H1 (cell line): ENCODE results near the gene FAM222B. TPM values are rescaled to one million over a fixed set of nuclear protein-coding genes. Genes with fewer than 3 reads are reported as not detected.

Experiments
- ATF3 ChIP-seq: IDR thresholded peaks from 2 replicates; pipeline ENCODE4 v1.6.1; 2011; ENCODE audit warnings: low read depth, mild to moderate bottlenecking, low read length; ENCODE audit not compliant: insufficient read depth
- BCL11A ChIP-seq, 2 experiments: IDR thresholded peaks; one replicate each; pipeline ENCODE4 v1.6.1; 2011; ENCODE audit warnings: low read depth in 2 of 2, low read length in 2 of 2, mild to moderate bottlenecking in 2 of 2
- CBX5 ChIP-seq: fragments of 300-800, 300-1000 bp; sonication (generic); IDR thresholded peaks from 2 replicates; pipeline ENCODE4 v1.7.1; 2016; ENCODE audit warnings: antibody characterized with exemption, low read length, low read depth
- CHD2 ChIP-seq: IDR thresholded peaks from 2 replicates; pipeline ENCODE4 v1.6.1; 2012; ENCODE audit warnings: low read length, improper control_type of control experiment
- CHD7 ChIP-seq: fragments of 300-600 bp; sonication (generic); IDR thresholded peaks from 2 replicates; pipeline ENCODE4 v1.7.1; 2012; ENCODE audit warnings: low read length, moderate library complexity, mild to moderate bottlenecking, inconsistent platforms; ENCODE audit not compliant: insufficient replicate concordance
- GTF2F1 ChIP-seq: IDR thresholded peaks from 2 replicates; pipeline ENCODE4 v1.6.1; 2012; ENCODE audit warnings: low read depth, low read length, improper control_type of control experiment, borderline replicate concordance
- HDAC2 ChIP-seq, 2 experiments: fragments of 300-600 bp in 1 of 2; sonication (generic) in 1 of 2; IDR thresholded peaks; 2 replicates each; pipeline ENCODE4 v1.6.1; 2011 to 2012; ENCODE audit warnings: low read depth in 2 of 2, low read length in 2 of 2, mild to moderate bottlenecking in 2 of 2, moderate library complexity in 2 of 2, borderline replicate concordance in 1 of 2, inconsistent platforms in 1 of 2
- RFX5 ChIP-seq: IDR thresholded peaks from 2 replicates; pipeline ENCODE4 v1.6.1; 2011; ENCODE audit warnings: low read depth, low read length, improper control_type of control experiment, borderline replicate concordance
- SP2 ChIP-seq: IDR thresholded peaks from 2 replicates; pipeline ENCODE4 v1.6.1; 2012; ENCODE audit warnings: mild to moderate bottlenecking, low read length, inconsistent platforms
- TAF7 ChIP-seq: optimal IDR thresholded peaks from 2 replicates; pipeline ENCODE3; 2011; ENCODE audit warnings: low read depth, mild to moderate bottlenecking, inconsistent platforms, low read length, moderate library complexity, borderline replicate concordance
- YY1 ChIP-seq: IDR thresholded peaks from 2 replicates; pipeline ENCODE4 v1.6.1; 2011; ENCODE audit warnings: low read depth, mild to moderate bottlenecking, low read length
- polyA plus RNA-seq, 7 experiments: library from polyadenylated mRNA; depleted of rRNA in 3 of 7; stranded (reverse) in 5 of 7; unstranded in 2 of 7; fragments of >200 nt in 5 of 7; fragments of 200-250 nt in 2 of 7; gene quantifications; 1 replicate in 5 of 7; 2 replicates in 1 of 7; 4 replicates in 1 of 7; pipeline versions ENCODE4 v1.2.1 to v1.2.3, GENCODE V29; 2011 to 2013; ENCODE audit warnings: missing spikeins in 2 of 7, mixed read lengths in 2 of 7
- total RNA-seq: library from RNA; stranded (reverse); fragmentation: NEBNext Ultra II Directional; extraction: Animal tissue kit (Norgen Biotek cat#: 25700); gene quantifications from 2 replicates; pipeline ENCODE4 v1.2.1, GENCODE V29; 2021

FAM222B gene
- total and polyA plus RNA-seq, 2 of the 8 experiments (the other 6 are each of a cell fraction or from before 2014, with no cell fraction given): 42.1 to 81.7 TPM

GRCh38 chr17:28726226-28726626, 116.4 kb downstream of the FAM222B start, which contains the start of gene TLCD1 (continued):
- TF ChIP-seq CHD7: no peak
- no peak for TF ChIP-seq CBX5
- no peak for TF ChIP-seq TAF7
- no peak for TF ChIP-seq RFX5
- no peak for TF ChIP-seq BCL11A (IDR thresholded peaks at IDR 0.05; ENCODE audit: low read depth in 2 of 2, low read length in 2 of 2)
- no peak for TF ChIP-seq HDAC2 (IDR thresholded peaks at IDR 0.05; ENCODE audit: borderline replicate concordance in 1 of 2, low read depth in 2 of 2, low read length in 2 of 2)
- TF ChIP-seq SP2: no peak
- peak; percentile 71; the same call in 1 of the 2 replicates for TF ChIP-seq CHD2
- no peak for TF ChIP-seq GTF2F1
- no peak for TF ChIP-seq YY1
- TF ChIP-seq ATF3: no peak
